IPS-18a (cell line): ENCODE data around the gene PRAME.

ENCODE experiments used
- H3K27ac ChIP-seq: one replicate; pipeline ENCODE4 v1.5.1; 2013; ENCODE audit warnings: low read length
- H3K27me3 ChIP-seq: one replicate; pipeline ENCODE4 v1.6.1; 2013; ENCODE audit warnings: mild to moderate bottlenecking, low read length; ENCODE audit not compliant: control insufficient read depth, insufficient read depth
- H3K36me3 ChIP-seq: one replicate; pipeline ENCODE4 v1.6.1; 2013; ENCODE audit warnings: low read depth, low read length; ENCODE audit not compliant: control insufficient read depth
- H3K4me1 ChIP-seq: one replicate; pipeline ENCODE4 v1.6.1; 2013; ENCODE audit warnings: low read depth, low read length; ENCODE audit not compliant: control insufficient read depth
- H3K4me3 ChIP-seq: one replicate; pipeline ENCODE4 v1.5.1; 2013; ENCODE audit warnings: low read length
- H3K9ac ChIP-seq: one replicate; pipeline ENCODE4 v1.6.1; 2013; ENCODE audit warnings: mild to moderate bottlenecking, low read length, moderate library complexity
- H3K9me3 ChIP-seq: one replicate; pipeline ENCODE4 v1.6.1; 2013; ENCODE audit warnings: low read depth, low read length; ENCODE audit not compliant: control insufficient read depth

Gene PRAME

GRCh38 chr22:22576244-22576988 lies 17.4 kb upstream of the PRAME start:
- Histone ChIP-seq H3K27me3 (peaks cover 83% of the 10 kb centered on the region), H3K4me1 (no peaks in the 10 kb centered on the region)

GRCh38 chr22:22574361-22574760 lies 15.3 kb upstream of the PRAME start:
- H3K36me3 ChIP-seq, result no peaks in the 10 kb centered on the region
- no peaks in the 10 kb centered on the region for H3K9me3 ChIP-seq
- no peak overlapping the region for H3K27ac ChIP-seq
- H3K4me3 ChIP-seq, result no peak overlapping the region
- no peaks in the 10 kb centered on the region for H3K4me1 ChIP-seq
- H3K9ac ChIP-seq, result no peak overlapping the region
- peaks cover 86% of the 10 kb centered on the region for H3K27me3 ChIP-seq

More at GRCh38 chr22:22576244-22576988, 17.4 kb upstream of the PRAME start:
- no peak overlapping the region for H3K27ac ChIP-seq
- no peak overlapping the region for H3K9ac ChIP-seq
- no peaks in the 10 kb centered on the region for H3K36me3 ChIP-seq
- H3K4me3 ChIP-seq, result no peak overlapping the region
- no peaks in the 10 kb centered on the region for H3K9me3 ChIP-seq

DNA sequence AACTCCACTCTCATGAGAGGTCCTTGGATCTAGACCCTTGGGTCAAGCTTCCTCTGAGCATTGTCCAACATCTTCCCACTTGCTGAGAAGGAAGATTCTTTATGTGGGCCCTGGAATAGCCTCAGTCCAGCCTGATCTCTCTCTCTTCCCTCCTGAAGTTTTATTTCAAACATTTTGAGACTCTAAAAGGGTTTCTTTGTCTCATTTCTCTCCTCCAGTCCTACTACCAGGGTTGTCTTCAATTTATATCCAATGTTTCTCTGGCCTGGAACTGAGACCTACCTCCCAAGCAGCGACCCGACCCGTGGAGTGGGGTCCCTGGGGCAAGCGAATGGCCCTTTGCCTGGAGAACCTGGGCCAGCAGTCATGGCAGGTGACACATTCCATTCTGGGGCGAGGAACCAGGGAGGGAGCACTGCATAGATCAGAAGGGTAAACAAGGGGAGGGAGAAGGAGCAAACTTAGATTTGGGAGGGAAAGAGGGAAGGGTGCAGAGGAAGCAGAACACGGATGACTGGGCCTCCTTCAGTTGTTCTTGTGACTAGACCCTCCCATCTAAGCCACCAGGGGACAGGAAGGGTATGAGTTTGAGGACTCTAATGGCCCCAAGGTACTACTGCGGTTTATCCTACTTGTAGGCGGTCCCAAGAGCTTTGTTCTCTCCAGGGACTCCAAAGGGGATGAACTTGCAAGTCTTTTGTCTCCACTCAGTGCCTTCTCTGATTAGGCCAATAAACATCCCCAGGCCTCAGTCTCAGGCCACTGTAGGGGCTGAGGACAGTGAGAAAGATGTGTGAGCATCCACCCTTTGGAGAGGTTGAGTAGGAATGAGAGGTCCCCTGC lies 14.2 kb upstream of the PRAME start:
- Histone ChIP-seq H3K4me1 (no peaks in the 10 kb centered on the region), H3K27me3 (peaks cover 92% of the 10 kb centered on the region), H3K9me3 (no peaks in the 10 kb centered on the region), H3K36me3 (no peaks in the 10 kb centered on the region), H3K27ac (no peak overlapping the region), H3K9ac (no peak overlapping the region), H3K4me3 (no peak overlapping the region)

- Histone ChIP-seq H3K4me1 (no peaks in the 10 kb centered on the region), H3K27me3 (peaks cover 92% of the 10 kb centered on the region), H3K4me3 (no peak overlapping the region), H3K9ac (no peak overlapping the region), H3K36me3 (no peaks in the 10 kb centered on the region), H3K27ac (no peak overlapping the region), H3K9me3 (no peaks in the 10 kb centered on the region)
Observed at GRCh38 chr22:22571862-22572261, 12.8 kb upstream of the PRAME start.

DNA sequence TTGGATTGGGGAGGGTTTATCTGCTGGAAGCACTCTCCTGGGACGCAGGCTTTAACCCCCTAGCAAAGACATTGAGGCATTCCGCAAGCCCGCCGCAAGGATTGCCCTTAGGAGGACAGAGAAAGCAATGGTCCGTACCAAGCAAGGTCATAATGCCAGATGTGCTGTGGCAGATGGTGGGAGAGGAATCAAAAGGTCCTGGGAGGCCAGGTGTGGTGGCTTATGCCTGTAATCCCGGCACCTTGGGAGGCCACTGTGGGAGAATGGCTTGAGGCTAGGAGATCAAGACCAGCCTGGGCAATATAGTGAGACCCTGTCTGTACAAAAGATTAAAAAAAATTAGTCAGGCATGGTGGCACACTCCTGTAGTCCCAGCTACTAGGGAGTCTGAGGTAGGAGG lies 12.4 kb upstream of the PRAME start:
- no peak overlapping the region for H3K27ac ChIP-seq
- no peaks in the 10 kb centered on the region for H3K36me3 ChIP-seq
- no peak overlapping the region for H3K4me3 ChIP-seq
- peaks cover 92% of the 10 kb centered on the region for H3K27me3 ChIP-seq
- no peaks in the 10 kb centered on the region for H3K9me3 ChIP-seq
- no peaks in the 10 kb centered on the region for H3K4me1 ChIP-seq
- H3K9ac ChIP-seq, result no peak overlapping the region

GRCh38 chr22:22569218-22569617 lies 10.2 kb upstream of the PRAME start:
- H3K27me3 ChIP-seq, result peaks cover 97% of the 10 kb centered on the region
- no peaks in the 10 kb centered on the region for H3K36me3 ChIP-seq
- H3K4me3 ChIP-seq, result no peak overlapping the region
- no peaks in the 10 kb centered on the region for H3K4me1 ChIP-seq
- no peak overlapping the region for H3K27ac ChIP-seq
- H3K9ac ChIP-seq, result no peak overlapping the region
- no peaks in the 10 kb centered on the region for H3K9me3 ChIP-seq

- H3K9ac ChIP-seq, result no peak overlapping the region
- H3K36me3 ChIP-seq, result no peaks in the 10 kb centered on the region
- H3K27me3 ChIP-seq, result peaks cover 79% of the 10 kb centered on the region
- H3K9me3 ChIP-seq, result no peaks in the 10 kb centered on the region
- H3K27ac ChIP-seq, result no peak overlapping the region
- no peak overlapping the region for H3K4me3 ChIP-seq
- H3K4me1 ChIP-seq, result no peaks in the 10 kb centered on the region
Observed at GRCh38 chr22:22565981-22566380, 6.9 kb upstream of the PRAME start.

DNA sequence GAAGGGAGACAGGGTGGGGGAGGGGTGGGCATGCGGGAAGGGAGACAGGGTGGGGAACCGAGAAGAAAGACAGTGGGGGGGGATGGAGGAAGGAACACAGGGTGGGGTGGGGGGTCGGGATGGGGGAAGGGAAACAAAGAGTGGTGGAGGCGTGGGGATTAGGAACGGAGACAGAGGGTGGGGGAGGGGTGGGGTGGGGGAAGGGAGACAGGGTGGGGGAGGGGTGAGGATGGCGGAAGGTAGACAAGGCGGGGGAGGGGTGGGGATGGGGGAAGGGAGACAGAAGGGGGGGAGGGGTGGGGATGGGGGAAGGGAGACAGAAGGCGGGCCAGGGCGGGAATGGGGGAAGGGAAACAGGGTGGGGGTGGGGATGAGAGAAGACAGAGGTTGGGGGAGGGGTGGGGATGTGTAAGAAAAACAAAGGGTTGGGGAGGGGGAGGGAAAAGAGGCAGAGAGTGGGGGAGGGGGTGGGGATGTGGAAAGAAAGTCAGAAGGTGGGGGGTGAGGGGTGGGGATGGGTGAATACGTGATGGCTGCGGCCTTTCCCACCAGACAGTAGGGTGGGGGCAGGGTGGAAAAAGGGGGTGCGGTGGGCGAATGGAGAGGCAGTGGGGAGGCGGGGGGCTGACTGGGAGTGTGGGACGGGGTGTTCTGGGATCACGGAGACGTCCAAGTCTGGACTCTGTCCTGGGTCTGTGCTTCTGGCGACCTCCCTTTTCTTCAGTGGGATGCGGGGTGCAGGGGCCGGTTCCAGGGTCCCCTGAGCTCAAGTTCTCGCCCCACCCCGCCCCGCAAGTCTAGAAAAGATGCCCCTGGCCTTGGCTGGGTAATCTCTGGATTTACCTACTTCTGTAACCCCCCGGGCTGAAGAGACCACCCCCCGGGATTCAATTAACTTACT lies 744 bp downstream of the PRAME start:
- Histone ChIP-seq H3K9me3 (no peaks in the 10 kb centered on the region), H3K9ac (no peak overlapping the region), H3K4me3 (no peak overlapping the region)

DNA sequence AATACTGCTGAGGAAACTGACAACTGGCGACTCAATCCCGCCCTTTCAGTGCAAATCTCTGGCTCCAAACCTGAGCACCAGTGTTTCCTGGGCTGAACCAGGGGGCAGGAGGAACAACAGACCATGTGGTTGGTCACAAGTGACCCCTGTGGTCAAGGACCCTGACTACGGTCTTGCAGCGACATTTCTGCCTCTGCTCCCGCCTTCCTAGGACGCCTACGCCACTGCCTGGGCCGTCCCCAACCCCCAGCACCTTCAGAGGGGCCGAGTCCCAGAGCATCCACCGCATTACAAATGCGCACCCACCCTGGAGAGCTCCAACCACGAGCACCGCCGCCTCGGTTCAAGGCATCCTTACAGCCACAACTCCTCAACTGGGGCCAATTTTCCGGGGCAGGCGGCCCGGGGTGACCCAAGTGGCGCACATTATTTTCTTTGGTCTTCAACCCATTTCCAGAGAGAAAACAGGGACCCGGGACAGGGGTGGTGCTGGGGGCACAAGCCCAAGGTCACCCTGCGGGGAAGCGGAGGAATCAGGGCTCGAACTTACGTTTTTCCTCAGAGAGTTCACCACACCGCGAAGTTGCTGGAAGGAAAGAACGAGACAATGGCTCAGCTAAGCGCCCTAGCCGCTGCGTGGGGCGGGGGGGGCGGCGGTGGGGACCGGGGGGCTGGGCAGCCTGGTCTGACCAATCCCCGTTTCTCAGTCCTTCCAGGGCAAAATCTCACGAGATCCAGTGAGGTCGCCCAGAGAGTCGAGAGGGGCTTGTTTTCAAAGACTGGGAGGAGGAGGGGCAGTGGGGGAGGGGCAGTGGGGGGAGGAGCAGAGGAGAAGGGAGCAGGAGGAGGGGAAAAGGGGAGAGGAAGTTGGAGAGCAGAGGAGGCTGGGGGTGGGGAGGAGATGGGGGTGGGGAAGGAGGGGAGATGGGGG lies 1.8 kb downstream of the PRAME start:
- no peak overlapping the region for H3K4me3 ChIP-seq
- no peaks in the 10 kb centered on the region for H3K9me3 ChIP-seq
- no peaks in the 10 kb centered on the region for H3K36me3 ChIP-seq
- no peak overlapping the region for H3K9ac ChIP-seq
- H3K27ac ChIP-seq, result no peak overlapping the region
- H3K27me3 ChIP-seq, result peaks cover 27% of the 10 kb centered on the region
- H3K4me1 ChIP-seq, result no peaks in the 10 kb centered on the region

More for the DNA sequence above, 744 bp downstream of the PRAME start:
- H3K27ac ChIP-seq, result no peak overlapping the region
- H3K36me3 ChIP-seq, result no peaks in the 10 kb centered on the region
- peaks cover 25% of the 10 kb centered on the region for H3K27me3 ChIP-seq
- H3K4me1 ChIP-seq, result no peaks in the 10 kb centered on the region

GRCh38 chr22:22556578-22556977 lies 2.5 kb downstream of the PRAME start:
- Histone ChIP-seq H3K9ac (no peak overlapping the region), H3K4me1 (no peaks in the 10 kb centered on the region), H3K9me3 (no peaks in the 10 kb centered on the region), H3K27ac (no peak overlapping the region), H3K4me3 (no peak overlapping the region), H3K27me3 (peaks cover 31% of the 10 kb centered on the region), H3K36me3 (no peaks in the 10 kb centered on the region)
